Uterus (tissue), 2 donors: ENCODE data around the gene TCTN1.

Experiments
- POLR2A ChIP-seq, 2 donors: fragments of 450-650 bp; IDR thresholded peaks; one replicate each; pipeline ENCODE4 v1.6.1; 2016; ENCODE audit warnings: antibody characterized with exemption in 2 of 2, mild to moderate bottlenecking in 1 of 2, moderate library complexity in 1 of 2
- TF ChIP-seq, protein P1 (sequence below), 4 experiments: fragments of 200-600 bp in 2 of 4; fragments of 450-650 bp in 2 of 4; sonication (generic) in 2 of 4; IDR thresholded peaks; one replicate each; pipeline ENCODE4 v1.5.1; 2016 to 2019; ENCODE audit warnings: antibody characterized with exemption in 4 of 4, mild to moderate bottlenecking in 2 of 4, moderate library complexity in 1 of 4

DNA sequence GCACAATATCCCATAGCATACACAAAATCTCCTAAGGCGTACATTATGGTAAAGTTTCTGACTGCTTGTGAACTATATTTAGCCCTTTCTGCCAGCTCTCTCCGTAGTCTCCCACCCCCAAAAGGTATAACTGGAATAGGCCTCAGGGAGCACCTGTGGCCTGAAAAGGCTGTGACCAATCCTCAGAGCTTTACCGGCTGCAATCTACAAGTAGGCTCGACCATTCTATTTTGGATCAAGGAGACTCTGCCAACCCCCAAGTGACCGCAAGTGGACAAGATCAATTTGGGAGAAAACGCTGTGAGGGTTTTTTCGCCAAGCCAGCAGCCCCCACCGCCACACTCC is 32.0 kb upstream of the TCTN1 start:
- TF ChIP-seq, protein P1, sequence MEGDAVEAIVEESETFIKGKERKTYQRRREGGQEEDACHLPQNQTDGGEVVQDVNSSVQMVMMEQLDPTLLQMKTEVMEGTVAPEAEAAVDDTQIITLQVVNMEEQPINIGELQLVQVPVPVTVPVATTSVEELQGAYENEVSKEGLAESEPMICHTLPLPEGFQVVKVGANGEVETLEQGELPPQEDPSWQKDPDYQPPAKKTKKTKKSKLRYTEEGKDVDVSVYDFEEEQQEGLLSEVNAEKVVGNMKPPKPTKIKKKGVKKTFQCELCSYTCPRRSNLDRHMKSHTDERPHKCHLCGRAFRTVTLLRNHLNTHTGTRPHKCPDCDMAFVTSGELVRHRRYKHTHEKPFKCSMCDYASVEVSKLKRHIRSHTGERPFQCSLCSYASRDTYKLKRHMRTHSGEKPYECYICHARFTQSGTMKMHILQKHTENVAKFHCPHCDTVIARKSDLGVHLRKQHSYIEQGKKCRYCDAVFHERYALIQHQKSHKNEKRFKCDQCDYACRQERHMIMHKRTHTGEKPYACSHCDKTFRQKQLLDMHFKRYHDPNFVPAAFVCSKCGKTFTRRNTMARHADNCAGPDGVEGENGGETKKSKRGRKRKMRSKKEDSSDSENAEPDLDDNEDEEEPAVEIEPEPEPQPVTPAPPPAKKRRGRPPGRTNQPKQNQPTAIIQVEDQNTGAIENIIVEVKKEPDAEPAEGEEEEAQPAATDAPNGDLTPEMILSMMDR (IDR thresholded peaks at IDR 0.05), result no peak
- no peak for TF ChIP-seq POLR2A (IDR thresholded peaks at IDR 0.05)
